IMR-90 (cell line): ENCODE results near the gene IRAK2. TPM values are rescaled to one million over a fixed set of nuclear protein-coding genes. Genes with fewer than 3 reads are reported as not detected.
A peak's percentile ranks its signal among the peaks of the same experiment; 100 is the strongest.

Experiments
- ATAC-seq: fragments of 200-7000 bp; cut with Tn5 transposase; 2 replicates; pipeline ENCODE4 v1.9.1; 2020; ENCODE audit warnings: low read depth, mild to moderate bottlenecking, moderate library complexity
- BruUV-seq: library from RNA; stranded (reverse); fragments of 400-500 nt; replicated peaks from 2 replicates; lab custom pipeline; 2021; lab: Mats Ljungman, UMichigan
- CTCF ChIA-PET: fragments of 300-600 bp; formaldehyde crosslinking; extraction: SDS; loops from one replicate; lab custom pipeline; 2021; ENCODE audit warnings: antibody characterized with exemption; lab: Yijun Ruan, JAX
- POLR2A ChIA-PET: fragments of 300-600 bp; sonication (Branson Sonifier 250); formaldehyde crosslinking; loops from one replicate; lab custom pipeline; 2022; ENCODE audit warnings: antibody characterized with exemption; ENCODE audit not compliant: unreplicated experiment; lab: Charles Lee
- DNase-seq: peaks from one replicate; pipeline ENCODE4 v3.0.0; 2013
- H2AFZ ChIP-seq: replicated peaks from 2 replicates; pipeline ENCODE3; 2013; ENCODE audit warnings: low read length, mild to moderate bottlenecking; ENCODE audit not compliant: poor library complexity
- H2AK5ac ChIP-seq: 2 replicates; pipeline ENCODE4 v1.6.1; 2013; ENCODE audit warnings: low read depth, low read length, inconsistent platforms
- H2AK9ac ChIP-seq: replicated peaks from 2 replicates; pipeline ENCODE3; 2013; ENCODE audit warnings: mild to moderate bottlenecking, low read depth, low read length, moderate library complexity; ENCODE audit not compliant: poor library complexity
- H2BK120ac ChIP-seq: 2 replicates; pipeline ENCODE4 v1.6.1; 2013; ENCODE audit warnings: low read depth, low read length, inconsistent platforms
- H2BK15ac ChIP-seq: 3 replicates; pipeline ENCODE4 v1.6.1; 2013; ENCODE audit warnings: low read depth, low read length, inconsistent platforms
- H2BK20ac ChIP-seq: 2 replicates; pipeline ENCODE4 v1.6.1; 2013; ENCODE audit warnings: low read depth, mild to moderate bottlenecking, inconsistent platforms, low read length, moderate library complexity
- H2BK5ac ChIP-seq: 2 replicates; pipeline ENCODE4 v1.6.1; 2013; ENCODE audit warnings: mild to moderate bottlenecking, low read depth, low read length, inconsistent platforms; ENCODE audit not compliant: poor library complexity, severe bottlenecking
- H3K14ac ChIP-seq: replicated peaks from 2 replicates; pipeline ENCODE4 v1.6.1; 2013; ENCODE audit warnings: low read depth, low read length, inconsistent platforms
- H3K18ac ChIP-seq: 2 replicates; pipeline ENCODE4 v1.6.1; 2013; ENCODE audit warnings: low read depth, low read length, control low read depth
- H3K23ac ChIP-seq: 2 replicates; pipeline ENCODE4 v1.6.1; 2013; ENCODE audit warnings: low read depth, low read length, inconsistent platforms
- H3K27ac ChIP-seq: 2 replicates; pipeline ENCODE4 v1.5.1; 2013; ENCODE audit warnings: mild to moderate bottlenecking, control low read depth, low read length; ENCODE audit not compliant: insufficient read depth
- H3K27me3 ChIP-seq: 2 replicates; pipeline ENCODE4 v1.6.1; 2013; ENCODE audit warnings: low read length; ENCODE audit not compliant: control insufficient read depth, insufficient read depth
- H3K36me3 ChIP-seq: 2 replicates; pipeline ENCODE4 v1.6.1; 2013; ENCODE audit warnings: low read length, mixed read lengths; ENCODE audit not compliant: control insufficient read depth, insufficient read depth
- H3K4ac ChIP-seq: 2 replicates; pipeline ENCODE4 v1.6.1; 2013; ENCODE audit warnings: low read depth, low read length, inconsistent platforms
- H3K4me1 ChIP-seq: 2 replicates; pipeline ENCODE4 v1.6.1; 2013; ENCODE audit warnings: low read length, mixed read lengths; ENCODE audit not compliant: control insufficient read depth, insufficient read depth
- H3K4me2 ChIP-seq: 2 replicates; pipeline ENCODE4 v1.6.1; 2013; ENCODE audit warnings: low read depth, mild to moderate bottlenecking, control low read depth, low read length, moderate library complexity
- H3K4me3 ChIP-seq: 2 replicates; pipeline ENCODE4 v1.5.1; 2013; ENCODE audit warnings: low read depth, mild to moderate bottlenecking, control low read depth, low read length, moderate library complexity; ENCODE audit not compliant: insufficient read depth
- H3K56ac ChIP-seq: 2 replicates; pipeline ENCODE4 v1.6.1; 2013; ENCODE audit warnings: low read length, inconsistent platforms; ENCODE audit not compliant: insufficient read depth; ENCODE audit errors: extremely low read depth
- H3K79me1 ChIP-seq, 2 experiments: 2 replicates each; pipeline ENCODE4 v1.6.1; 2013; ENCODE audit warnings: low read length in 2 of 2, inconsistent platforms in 1 of 2, low read depth in 1 of 2
- H3K9ac ChIP-seq: 2 replicates; pipeline ENCODE4 v1.6.1; 2013; ENCODE audit warnings: low read depth, low read length, control low read depth
- H3K9me1 ChIP-seq: 2 replicates; pipeline ENCODE4 v1.6.1; 2013; ENCODE audit warnings: low read length, inconsistent platforms; ENCODE audit not compliant: insufficient read depth
- H3K9me3 ChIP-seq: 2 replicates; pipeline ENCODE4 v1.6.1; 2013; ENCODE audit warnings: low read length; ENCODE audit not compliant: control insufficient read depth, insufficient read depth
- H4K20me1 ChIP-seq: 2 replicates; pipeline ENCODE4 v1.6.1; 2013; ENCODE audit warnings: low read length, inconsistent platforms; ENCODE audit not compliant: insufficient read depth
- H4K5ac ChIP-seq: 2 replicates; pipeline ENCODE4 v1.6.1; 2013; ENCODE audit warnings: mild to moderate bottlenecking, low read depth, low read length, control low read depth
- H4K8ac ChIP-seq, 2 experiments: 2 replicates each; pipeline ENCODE4 v1.6.1; 2013; ENCODE audit warnings: low read depth in 2 of 2, low read length in 2 of 2, control low read depth in 1 of 2, inconsistent platforms in 1 of 2
- H4K91ac ChIP-seq: 2 replicates; pipeline ENCODE4 v1.6.1; 2013; ENCODE audit warnings: low read depth, low read length, inconsistent platforms; ENCODE audit not compliant: insufficient read depth
- BHLHE40 ChIP-seq: fragments of 150-350 bp; IDR thresholded peaks from 2 replicates; pipeline ENCODE4 v1.6.1; 2016; ENCODE audit warnings: mild to moderate bottlenecking, low read depth, low read length
- CEBPB ChIP-seq: IDR thresholded peaks from 2 replicates; pipeline ENCODE4 v1.6.1; 2012; ENCODE audit warnings: low read depth, low read length, improper control_type of control experiment
- CHD1 ChIP-seq: IDR thresholded peaks from 2 replicates; pipeline ENCODE4 v1.6.1; 2012; ENCODE audit warnings: low read depth, low read length, improper control_type of control experiment
- FOS ChIP-seq: fragments of 150-350 bp; IDR thresholded peaks from 2 replicates; pipeline ENCODE4 v1.6.1; 2016; ENCODE audit warnings: low read depth, low read length
- MAFK ChIP-seq: IDR thresholded peaks from 2 replicates; pipeline ENCODE4 v1.6.1; 2012; ENCODE audit warnings: low read depth, low read length, improper control_type of control experiment
- MAZ ChIP-seq: IDR thresholded peaks from 2 replicates; pipeline ENCODE4 v1.6.1; 2012; ENCODE audit warnings: low read depth, mild to moderate bottlenecking, low read length, improper control_type of control experiment, moderate library complexity, borderline replicate concordance
- MXI1 ChIP-seq: IDR thresholded peaks from 2 replicates; pipeline ENCODE4 v1.6.1; 2012; ENCODE audit warnings: low read depth, mild to moderate bottlenecking, low read length, moderate library complexity, borderline replicate concordance
- NFE2L2 ChIP-seq: fragments of 150-350 bp; IDR thresholded peaks from 2 replicates; pipeline ENCODE4 v1.6.1; 2016; ENCODE audit warnings: low read depth, mild to moderate bottlenecking, low read length
- POLR2A ChIP-seq: IDR thresholded peaks from 2 replicates; pipeline ENCODE4 v1.6.1; 2012; ENCODE audit warnings: mild to moderate bottlenecking, low read depth, low read length
- RAD21 ChIP-seq: IDR thresholded peaks from 2 replicates; pipeline ENCODE4 v1.6.1; 2012; ENCODE audit warnings: low read length, improper control_type of control experiment
- RCOR1 ChIP-seq: IDR thresholded peaks from 2 replicates; pipeline ENCODE4 v1.6.1; 2012; ENCODE audit warnings: mild to moderate bottlenecking, low read length, improper control_type of control experiment; ENCODE audit not compliant: insufficient replicate concordance
- RFX5 ChIP-seq: IDR thresholded peaks from 2 replicates; pipeline ENCODE4 v1.8.0; 2012; ENCODE audit warnings: low read depth, mild to moderate bottlenecking, low read length, moderate library complexity
- SMC3 ChIP-seq: fragments of 150-350 bp; IDR thresholded peaks from 2 replicates; pipeline ENCODE4 v1.6.1; 2016; ENCODE audit warnings: low read depth, mild to moderate bottlenecking, antibody characterized with exemption, low read length, moderate library complexity
- WGBS, 2 experiments: methylation state at CpG; one replicate each; pipeline versions ENCODE4 v1.1.5 to v1.1.7; 2013; ENCODE audit warnings: missing lambda C conversion rate in 2 of 2; ENCODE audit not compliant: insufficient read length in 1 of 2; ENCODE audit errors: extremely low coverage in 2 of 2; 5-methylcytosine and 5-hydroxymethylcytosine counted together
- dilution Hi-C: fragments of 300-500 bp; cut with HindIII; formaldehyde crosslinking; loops from one replicate; pipeline ENCODE4 v1.14.3; 2018; ENCODE audit warnings: low sequenced_read_pairs; ENCODE audit not compliant: unreplicated experiment
- in situ Hi-C: fragments of 300-500 bp; cut with MboI; formaldehyde crosslinking; loops from 3 replicates; pipeline ENCODE4 v1.14.3; 2019; ENCODE audit warnings: low sequenced_read_pairs, inconsistent platforms, mixed read lengths
- intact Hi-C: fragments of 100-400 bp; cut with micrococcal nuclease; formaldehyde crosslinking; loops from 2 replicates; pipeline ENCODE4 v1.10.0; 2022
- polyA plus RNA-seq, 3 experiments: library from polyadenylated mRNA; depleted of rRNA; stranded (reverse); fragments of >200 nt; gene quantifications; 2 replicates each; pipeline ENCODE4 v1.2.3, GENCODE V29; 2012; ENCODE audit warnings: low replicate concordance in 1 of 3
- total RNA-seq: library from RNA; depleted of rRNA; stranded (reverse); fragments of >200 nt; gene quantifications from 2 replicates; pipeline ENCODE4 v1.2.3, GENCODE V29; 2012
- TF ChIP-seq, protein P1 (sequence below): conservative IDR thresholded peaks from 2 replicates; pipeline ENCODE4 v1.5.1; 2012; ENCODE audit warnings: mild to moderate bottlenecking, low read depth, low read length, improper control_type of control experiment
- TF ChIP-seq, protein P2 (sequence below): fragments of 150-350 bp; IDR thresholded peaks from 2 replicates; pipeline ENCODE4 v1.6.1; 2016; ENCODE audit warnings: low read depth, mild to moderate bottlenecking, low read length, moderate library complexity, borderline replicate concordance
- TF ChIP-seq, protein P3 (sequence below): fragments of 150-350 bp; IDR thresholded peaks from 2 replicates; pipeline ENCODE4 v1.6.1; 2017; ENCODE audit warnings: mild to moderate bottlenecking, antibody characterized with exemption, low read length, low read depth

The IRAK2 gene
- total and polyA plus RNA-seq, 2 of the 4 experiments (the other 2 are of a cell fraction) = 6.9 to 8.1 TPM

DNA sequence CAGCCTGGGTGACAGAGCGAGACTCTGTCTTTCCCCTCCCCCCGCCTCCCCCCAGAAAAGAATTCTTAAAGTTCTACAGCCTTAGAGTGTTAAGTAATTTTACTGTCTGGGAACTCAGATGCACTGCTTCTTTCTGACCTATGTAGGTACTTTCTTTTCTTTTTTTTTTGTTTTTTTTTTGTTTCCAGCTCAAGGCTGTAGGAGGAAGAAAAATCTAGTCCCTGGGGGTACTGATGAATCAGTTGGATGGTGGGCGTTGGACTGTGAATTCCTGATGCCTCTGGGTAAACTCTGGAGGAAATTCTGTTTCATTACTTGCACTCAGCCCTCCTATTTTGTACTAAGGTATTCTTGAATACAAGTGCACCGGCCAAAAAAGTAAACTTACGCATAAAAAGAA, 117.2 kb downstream of the IRAK2 start:
- Histone ChIP-seq H2BK15ac (no peak overlapping the region), H2BK5ac (no peak overlapping the region), H3K23ac (no peak overlapping the region), H2AK5ac (no peak overlapping the region), H3K4me1 (no peaks in the 10 kb centered on the region), H3K79me1 (peaks cover 16 to 22% of the 10 kb centered on the region in 2 experiments), H3K56ac (no peak overlapping the region), H3K4me2 (no peak overlapping the region), H3K9ac (no peak overlapping the region), H3K4me3 (no peak overlapping the region), H3K27ac (no peak overlapping the region), H3K36me3 (peaks cover 40% of the 10 kb centered on the region), H3K14ac (no peak overlapping the region), H2BK20ac (no peak overlapping the region), H4K91ac (no peak overlapping the region), H2AFZ (no peak overlapping the region), H3K18ac (no peak overlapping the region), H3K4ac (no peak overlapping the region), H2BK120ac (no peak overlapping the region), H4K5ac (no peak overlapping the region), H4K8ac (no peak overlapping the region), H3K9me3 (no peaks in the 10 kb centered on the region), H4K20me1 (peaks cover 10% of the 10 kb centered on the region; the same call in 1 of the 2 replicates), H3K27me3 (no peaks in the 10 kb centered on the region), H3K9me1 (0 out of 2 replicates have a peak, but pooled peaks cover 3% of the 10 kb centered on the region), H2AK9ac (no peak overlapping the region)
- BruUV-seq = no TSS peak
- DNase-seq = peak; percentile 51
- ATAC-seq = peak; percentile 50; the same call in 1 of the 2 replicates
- in situ Hi-C loops = no loop called here
- ChIA-PET POLR2A (no interaction called here), CTCF (no interaction called here)
- intact Hi-C loops = loop anchor here (10.0 kb wide), 1 partner anchor 437 kb away; the partner anchor contains the start of gene RPUSD3
- TF ChIP-seq NFE2L2 = no peak
- no peak for TF ChIP-seq CEBPB
- TF ChIP-seq RCOR1 = no peak
- no peak for TF ChIP-seq BHLHE40
- TF ChIP-seq, protein P1, sequence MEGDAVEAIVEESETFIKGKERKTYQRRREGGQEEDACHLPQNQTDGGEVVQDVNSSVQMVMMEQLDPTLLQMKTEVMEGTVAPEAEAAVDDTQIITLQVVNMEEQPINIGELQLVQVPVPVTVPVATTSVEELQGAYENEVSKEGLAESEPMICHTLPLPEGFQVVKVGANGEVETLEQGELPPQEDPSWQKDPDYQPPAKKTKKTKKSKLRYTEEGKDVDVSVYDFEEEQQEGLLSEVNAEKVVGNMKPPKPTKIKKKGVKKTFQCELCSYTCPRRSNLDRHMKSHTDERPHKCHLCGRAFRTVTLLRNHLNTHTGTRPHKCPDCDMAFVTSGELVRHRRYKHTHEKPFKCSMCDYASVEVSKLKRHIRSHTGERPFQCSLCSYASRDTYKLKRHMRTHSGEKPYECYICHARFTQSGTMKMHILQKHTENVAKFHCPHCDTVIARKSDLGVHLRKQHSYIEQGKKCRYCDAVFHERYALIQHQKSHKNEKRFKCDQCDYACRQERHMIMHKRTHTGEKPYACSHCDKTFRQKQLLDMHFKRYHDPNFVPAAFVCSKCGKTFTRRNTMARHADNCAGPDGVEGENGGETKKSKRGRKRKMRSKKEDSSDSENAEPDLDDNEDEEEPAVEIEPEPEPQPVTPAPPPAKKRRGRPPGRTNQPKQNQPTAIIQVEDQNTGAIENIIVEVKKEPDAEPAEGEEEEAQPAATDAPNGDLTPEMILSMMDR = no peak
- TF ChIP-seq FOS = no peak
- no peak for TF ChIP-seq CHD1
- no peak for TF ChIP-seq RAD21
- no peak for TF ChIP-seq SMC3
- no peak for TF ChIP-seq MAZ
- TF ChIP-seq MXI1 = no peak
- TF ChIP-seq, protein P2, sequence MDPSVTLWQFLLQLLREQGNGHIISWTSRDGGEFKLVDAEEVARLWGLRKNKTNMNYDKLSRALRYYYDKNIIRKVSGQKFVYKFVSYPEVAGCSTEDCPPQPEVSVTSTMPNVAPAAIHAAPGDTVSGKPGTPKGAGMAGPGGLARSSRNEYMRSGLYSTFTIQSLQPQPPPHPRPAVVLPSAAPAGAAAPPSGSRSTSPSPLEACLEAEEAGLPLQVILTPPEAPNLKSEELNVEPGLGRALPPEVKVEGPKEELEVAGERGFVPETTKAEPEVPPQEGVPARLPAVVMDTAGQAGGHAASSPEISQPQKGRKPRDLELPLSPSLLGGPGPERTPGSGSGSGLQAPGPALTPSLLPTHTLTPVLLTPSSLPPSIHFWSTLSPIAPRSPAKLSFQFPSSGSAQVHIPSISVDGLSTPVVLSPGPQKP = no peak
- no peak for TF ChIP-seq MAFK
- TF ChIP-seq, protein P3, sequence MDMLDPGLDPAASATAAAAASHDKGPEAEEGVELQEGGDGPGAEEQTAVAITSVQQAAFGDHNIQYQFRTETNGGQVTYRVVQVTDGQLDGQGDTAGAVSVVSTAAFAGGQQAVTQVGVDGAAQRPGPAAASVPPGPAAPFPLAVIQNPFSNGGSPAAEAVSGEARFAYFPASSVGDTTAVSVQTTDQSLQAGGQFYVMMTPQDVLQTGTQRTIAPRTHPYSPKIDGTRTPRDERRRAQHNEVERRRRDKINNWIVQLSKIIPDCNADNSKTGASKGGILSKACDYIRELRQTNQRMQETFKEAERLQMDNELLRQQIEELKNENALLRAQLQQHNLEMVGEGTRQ = no peak
- no peak for TF ChIP-seq POLR2A
- no peak for TF ChIP-seq RFX5
- dilution Hi-C loops = no loop called here
- no CpG with 5 or more reads among the region's 5 CpGs for WGBS, 2 experiments
